CMK (cell line): ENCODE data around the gene SHCBP1L.
"Not testable (repeated sequence)": the region's sequence is repeated elsewhere in the genome, so short reads cannot be mapped to it uniquely, and the experiment has no call there.

Source experiments
- DNase-seq: peaks from one replicate; pipeline ENCODE4 v3.0.0-alpha.2; 2010; ENCODE audit warnings: low read depth

The SHCBP1L gene

DNA sequence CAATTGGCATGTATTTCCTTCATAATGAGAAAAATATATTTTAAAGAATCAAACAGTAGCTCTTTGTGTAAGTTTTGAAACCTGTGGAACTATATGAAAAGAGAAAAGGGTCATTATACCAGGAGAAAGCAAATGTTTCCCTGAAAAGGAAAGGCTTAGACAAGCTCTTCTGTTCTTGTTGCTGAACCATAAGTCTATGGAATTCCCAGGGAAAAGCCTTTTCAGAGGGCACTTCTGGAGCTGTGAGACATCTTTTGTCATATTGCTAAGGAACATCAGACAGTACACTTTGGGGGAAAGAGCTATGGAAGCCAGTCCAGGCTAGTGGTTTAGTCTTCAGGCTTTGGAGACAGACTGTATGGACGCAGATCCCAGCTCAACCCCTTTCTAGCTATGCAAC, 12.1 kb upstream of the SHCBP1L start:
- DNase-seq = no peak

DNA sequence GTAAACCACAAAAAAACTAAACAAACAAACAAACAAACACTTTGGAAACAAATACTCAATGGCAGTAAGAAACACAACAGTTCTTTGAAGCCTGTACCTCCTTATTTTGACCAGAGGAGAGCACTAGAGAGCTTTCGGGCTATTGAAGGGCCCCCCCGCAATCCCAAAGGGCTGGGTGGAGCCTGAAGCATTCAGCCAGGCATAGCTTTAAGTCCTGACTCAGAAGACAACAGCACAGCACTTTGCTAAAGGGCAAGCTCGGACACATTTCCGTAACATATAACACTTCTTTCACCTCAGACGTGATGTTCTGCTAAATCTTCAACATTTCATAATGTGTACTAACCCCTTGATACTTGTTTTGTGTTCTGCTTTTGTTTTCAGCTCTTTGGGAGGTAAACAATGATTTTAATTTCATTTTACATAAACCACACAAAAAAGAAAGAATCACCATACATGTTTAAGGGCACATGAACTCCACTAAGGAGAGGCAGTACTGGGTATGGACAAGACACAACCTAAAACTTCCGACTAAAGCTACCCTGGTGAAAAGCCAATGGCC, 9.7 kb upstream of the SHCBP1L start:
- DNase-seq = peak; percentile 40

DNA sequence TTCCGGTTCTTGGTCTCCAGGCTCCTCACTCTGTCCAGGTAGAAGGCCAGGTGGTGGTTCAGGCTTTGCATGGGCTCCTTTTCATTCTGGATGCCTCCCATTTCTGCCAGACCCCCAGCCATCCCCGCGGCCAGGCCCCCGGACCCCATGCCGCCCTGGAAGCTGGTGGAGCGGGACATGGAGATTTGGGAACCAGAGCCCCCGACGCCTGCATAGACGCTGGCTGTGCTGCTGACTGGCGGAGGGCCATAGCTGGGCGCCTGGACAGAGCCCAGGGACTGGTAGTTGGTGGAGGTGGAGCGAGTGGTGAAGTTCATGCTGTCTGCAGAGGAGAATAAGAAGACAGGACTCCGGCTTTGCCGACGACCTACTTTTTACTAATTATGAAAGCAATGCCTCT, 7.1 kb upstream of the SHCBP1L start:
- no peak for DNase-seq

- DNase-seq = no peak
Observed at GRCh38 chr1:182957902-182958395, 5.0 kb upstream of the SHCBP1L start.

DNA sequence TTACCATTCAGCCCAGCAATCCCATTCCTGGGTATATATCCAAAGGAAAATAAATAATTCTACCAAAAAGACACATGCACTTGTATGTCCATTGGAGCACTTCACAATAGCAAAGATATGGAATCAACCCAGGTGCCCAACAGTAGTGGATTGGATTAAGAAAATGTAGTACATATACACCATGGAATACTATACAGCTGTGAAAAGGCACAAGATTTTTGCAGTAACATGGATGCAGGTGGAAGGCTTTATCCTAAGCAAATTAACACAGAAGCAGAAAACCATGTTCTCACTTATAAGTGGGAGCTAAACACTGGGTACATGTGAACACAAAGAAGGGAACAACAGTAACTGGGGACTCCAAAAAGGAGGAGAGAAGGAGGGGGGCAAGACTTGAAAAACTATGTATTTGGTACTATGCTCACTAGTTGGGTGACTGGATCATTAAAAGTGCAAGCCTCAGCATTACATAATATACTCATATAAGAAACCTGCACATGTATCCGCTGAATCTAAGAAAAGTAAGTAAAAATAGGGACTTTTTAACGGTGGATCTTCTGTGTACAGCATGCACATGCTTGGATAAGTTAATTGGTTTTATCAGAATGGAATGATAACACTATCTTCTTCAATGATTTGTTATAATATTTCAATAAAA, 3.9 kb upstream of the SHCBP1L start:
- DNase-seq = no peak

- DNase-seq = no peak
Observed at GRCh38 chr1:182955596-182956588, 2.9 kb upstream of the SHCBP1L start.

DNA sequence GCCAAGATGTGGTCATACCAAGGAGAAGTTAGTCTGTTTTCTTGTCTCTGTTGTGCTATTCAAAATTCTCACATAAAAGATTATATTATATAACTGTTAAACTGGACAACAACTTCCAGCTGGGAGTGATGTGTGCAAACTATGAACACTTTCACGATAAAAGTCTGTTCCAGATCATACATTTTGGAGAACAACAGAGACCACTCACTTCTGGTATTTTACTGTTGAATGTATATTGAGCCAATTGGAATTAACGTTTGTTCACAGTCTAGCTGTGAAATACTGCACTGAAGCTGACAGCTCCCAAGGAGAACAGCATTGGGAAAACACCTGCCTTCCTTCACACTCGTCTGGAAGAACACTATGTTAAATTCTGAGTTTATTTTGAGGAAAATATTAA, 860 bp upstream of the SHCBP1L start:
- no peak for DNase-seq

- DNase-seq = not testable (repeated sequence)
Observed at GRCh38 chr1:182943336-182943735, 9.6 kb downstream of the SHCBP1L start.

DNA sequence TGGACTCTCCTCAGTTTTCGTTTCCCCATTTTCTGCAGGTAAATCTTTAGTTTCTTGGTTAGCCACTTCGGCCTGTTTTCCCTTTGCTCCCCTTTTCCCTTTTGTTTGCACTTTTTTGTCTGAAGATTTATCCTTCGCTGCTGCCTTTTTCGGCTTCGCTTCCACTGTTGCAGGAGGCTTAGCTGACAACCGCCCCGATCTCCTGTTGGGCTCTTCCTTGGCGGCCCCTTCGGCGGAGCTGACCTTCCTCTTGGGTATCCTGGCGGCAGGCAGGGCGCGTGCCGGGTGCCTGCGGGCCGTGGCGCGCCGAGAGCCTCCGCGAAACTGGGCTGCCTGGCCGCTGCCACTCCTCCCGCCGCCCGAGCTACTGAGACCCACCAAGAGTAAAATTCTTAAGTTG, 10.8 kb downstream of the SHCBP1L start:
- DNase-seq = not testable (repeated sequence)

DNA sequence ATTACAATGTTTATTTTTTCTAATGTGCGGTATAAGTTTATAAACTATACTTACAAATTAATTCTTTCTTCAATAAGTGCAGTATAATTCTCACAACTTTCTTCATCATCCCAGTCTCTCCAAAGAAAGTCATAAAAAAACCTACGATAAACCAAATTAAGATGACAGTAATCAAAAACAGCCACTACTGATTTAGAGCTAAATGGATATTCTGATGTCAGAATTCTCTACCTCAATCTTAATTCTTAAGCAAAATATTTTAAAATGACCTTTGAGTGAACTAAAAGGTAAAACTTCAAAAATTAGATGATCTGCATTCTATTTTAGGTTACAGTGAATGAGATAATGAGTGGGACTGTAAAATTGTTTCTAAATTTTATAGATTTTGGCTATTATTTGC, 13.6 kb downstream of the SHCBP1L start:
- no peak for DNase-seq

GRCh38 chr1:182935716-182936115, 17.2 kb downstream of the SHCBP1L start:
- no peak for DNase-seq

DNA sequence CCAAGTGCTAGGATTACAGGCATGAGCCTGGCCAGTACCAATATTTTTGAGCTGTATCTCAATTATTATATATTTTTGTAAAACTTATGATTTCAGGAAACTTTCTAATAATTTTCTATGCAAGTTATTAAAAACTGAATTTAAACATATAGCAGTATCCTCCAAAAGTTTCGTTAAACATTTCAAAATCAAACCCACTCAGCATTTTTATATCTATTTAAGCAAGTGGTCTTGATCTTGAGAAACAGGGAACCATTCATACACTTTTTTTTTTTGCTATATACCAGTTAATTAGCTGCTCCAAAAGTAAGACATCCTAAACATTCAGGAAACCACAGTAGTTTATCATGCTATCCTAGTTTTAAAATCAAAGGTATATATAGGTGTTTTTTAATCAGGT, 22.0 kb downstream of the SHCBP1L start:
- no peak for DNase-seq

- no peak for DNase-seq
Observed at GRCh38 chr1:182927693-182928433, 25.1 kb downstream of the SHCBP1L start.

- no peak for DNase-seq
Observed at GRCh38 chr1:182925661-182926060, 27.3 kb downstream of the SHCBP1L start.

DNA sequence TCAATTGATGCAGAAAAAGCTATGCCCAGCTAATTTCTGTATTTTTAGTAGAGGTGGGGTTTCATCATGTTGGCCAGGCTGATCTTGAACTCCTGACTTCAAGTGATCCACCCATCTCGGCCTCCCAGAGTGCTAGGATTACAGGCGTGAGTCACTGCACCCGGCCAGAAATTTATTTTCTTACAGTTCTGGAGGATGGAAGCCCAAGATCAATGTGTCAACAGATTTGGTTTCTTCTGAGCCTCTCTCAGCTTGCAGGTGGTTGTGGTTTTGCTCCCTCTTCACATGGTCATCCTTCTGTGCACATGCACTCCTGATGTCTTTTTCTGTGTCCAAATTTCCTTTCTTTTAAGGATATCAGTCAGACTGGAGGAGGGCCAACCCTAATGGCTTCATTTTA, 35.6 kb downstream of the SHCBP1L start:
- no peak for DNase-seq

- no peak for DNase-seq
Observed at GRCh38 chr1:182913401-182913800, 39.6 kb downstream of the SHCBP1L start.

- DNase-seq = no peak
Observed at GRCh38 chr1:182910143-182910542, 42.8 kb downstream of the SHCBP1L start.

GRCh38 chr1:182909578-182909977, 43.4 kb downstream of the SHCBP1L start:
- no peak for DNase-seq

DNA sequence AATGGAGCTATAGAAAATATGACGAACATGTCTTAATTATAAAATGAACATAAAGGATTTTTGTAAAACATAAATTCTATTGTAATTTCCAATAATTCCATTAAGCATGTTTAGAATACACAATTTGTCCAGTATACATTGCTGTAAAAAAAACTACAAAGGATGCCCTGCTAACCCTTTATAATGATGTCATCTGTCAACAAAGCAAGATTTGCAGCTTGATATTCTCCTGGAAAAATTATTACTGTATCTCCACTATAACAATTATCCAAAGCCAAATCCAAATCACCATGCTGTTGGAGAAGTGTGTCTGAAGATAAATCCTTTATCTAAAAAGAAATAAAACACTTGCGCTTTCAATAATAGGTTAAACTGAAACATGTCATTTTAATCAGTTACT, 47.6 kb downstream of the SHCBP1L start:
- DNase-seq = no peak

GRCh38 chr1:182901946-182902345, 51.0 kb downstream of the SHCBP1L start:
- DNase-seq = not testable (repeated sequence)

GRCh38 chr1:182897696-182898095, 55.3 kb downstream of the SHCBP1L start:
- DNase-seq = no peak
